Neural crest cell (in vitro differentiated cells): ENCODE data around the gene MAP7D3. TPM values are rescaled to one million over a fixed set of nuclear protein-coding genes. Genes with fewer than 3 reads are reported as not detected.

ENCODE experiments used
- DNase-seq: peaks from one replicate; pipeline ENCODE4 v3.0.0; 2021; ENCODE audit warnings: low read depth, mixed read lengths, low spot score
- H3K27ac Mint-ChIP-seq: one replicate; pipeline ENCODE4 v1.8.0; 2021; ENCODE audit warnings: mild to moderate bottlenecking, mixed read lengths; ENCODE audit not compliant: unreplicated experiment
- H3K27me3 Mint-ChIP-seq: 2 replicates; pipeline ENCODE4 v1.8.0; 2021; ENCODE audit warnings: low read depth, mild to moderate bottlenecking, mixed read lengths
- H3K36me3 Mint-ChIP-seq: 2 replicates; pipeline ENCODE4 v1.8.0; 2021; ENCODE audit warnings: low read depth, mild to moderate bottlenecking, mixed read lengths
- H3K4me1 Mint-ChIP-seq: 2 replicates; pipeline ENCODE4 v1.8.0; 2021; ENCODE audit warnings: mixed read lengths
- H3K4me3 Mint-ChIP-seq: one replicate; pipeline ENCODE4 v1.8.0; 2021; ENCODE audit warnings: mild to moderate bottlenecking, mixed read lengths
- H3K9me3 Mint-ChIP-seq: 2 replicates; pipeline ENCODE4 v1.8.0; 2021; ENCODE audit warnings: mixed read lengths
- total RNA-seq: library from RNA; stranded (reverse); gene quantifications from 2 replicates; pipeline ENCODE4 v1.2.1, GENCODE V29; 2021
- TF ChIP-seq, protein P1 (sequence below): fragments of 200-600 bp; sonication (generic); conservative IDR thresholded peaks from 2 replicates; pipeline ENCODE4 v1.5.0; 2021; ENCODE audit warnings: antibody characterized with exemption, mild to moderate bottlenecking

MAP7D3 gene
- total RNA-seq, 1 donor from 2014 or later, result 12.8 TPM

DNA sequence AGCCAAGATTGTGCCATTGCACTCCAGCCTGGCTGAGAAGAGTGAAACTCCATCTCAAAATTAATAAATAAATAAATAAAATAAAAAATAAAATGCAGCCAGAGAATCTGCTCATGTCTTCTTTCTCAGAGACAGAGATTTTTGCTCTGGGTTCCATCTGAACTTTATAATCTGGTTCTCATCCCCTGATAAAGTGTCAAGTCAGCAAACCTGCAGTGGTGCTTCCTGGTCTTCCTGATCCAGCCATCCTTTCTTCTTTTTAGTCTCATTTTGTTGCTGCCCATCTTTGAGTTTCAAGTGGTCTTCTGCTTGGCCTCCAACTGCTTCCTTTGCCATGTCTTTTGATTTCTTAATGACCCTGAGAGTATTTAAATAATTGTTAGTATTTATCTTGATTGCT is 24.1 kb downstream of the MAP7D3 start:
- no peaks in the 10 kb centered on the region for H3K9me3 Mint-ChIP-seq
- no peak overlapping the region for H3K4me3 Mint-ChIP-seq
- no peaks in the 10 kb centered on the region for H3K27me3 Mint-ChIP-seq
- TF ChIP-seq, protein P1, sequence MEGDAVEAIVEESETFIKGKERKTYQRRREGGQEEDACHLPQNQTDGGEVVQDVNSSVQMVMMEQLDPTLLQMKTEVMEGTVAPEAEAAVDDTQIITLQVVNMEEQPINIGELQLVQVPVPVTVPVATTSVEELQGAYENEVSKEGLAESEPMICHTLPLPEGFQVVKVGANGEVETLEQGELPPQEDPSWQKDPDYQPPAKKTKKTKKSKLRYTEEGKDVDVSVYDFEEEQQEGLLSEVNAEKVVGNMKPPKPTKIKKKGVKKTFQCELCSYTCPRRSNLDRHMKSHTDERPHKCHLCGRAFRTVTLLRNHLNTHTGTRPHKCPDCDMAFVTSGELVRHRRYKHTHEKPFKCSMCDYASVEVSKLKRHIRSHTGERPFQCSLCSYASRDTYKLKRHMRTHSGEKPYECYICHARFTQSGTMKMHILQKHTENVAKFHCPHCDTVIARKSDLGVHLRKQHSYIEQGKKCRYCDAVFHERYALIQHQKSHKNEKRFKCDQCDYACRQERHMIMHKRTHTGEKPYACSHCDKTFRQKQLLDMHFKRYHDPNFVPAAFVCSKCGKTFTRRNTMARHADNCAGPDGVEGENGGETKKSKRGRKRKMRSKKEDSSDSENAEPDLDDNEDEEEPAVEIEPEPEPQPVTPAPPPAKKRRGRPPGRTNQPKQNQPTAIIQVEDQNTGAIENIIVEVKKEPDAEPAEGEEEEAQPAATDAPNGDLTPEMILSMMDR, result no peak
- DNase-seq, result no peak
- no peaks in the 10 kb centered on the region for H3K4me1 Mint-ChIP-seq
- H3K36me3 Mint-ChIP-seq, result peaks cover 3% of the 10 kb centered on the region
- H3K27ac Mint-ChIP-seq, result no peak overlapping the region

DNA sequence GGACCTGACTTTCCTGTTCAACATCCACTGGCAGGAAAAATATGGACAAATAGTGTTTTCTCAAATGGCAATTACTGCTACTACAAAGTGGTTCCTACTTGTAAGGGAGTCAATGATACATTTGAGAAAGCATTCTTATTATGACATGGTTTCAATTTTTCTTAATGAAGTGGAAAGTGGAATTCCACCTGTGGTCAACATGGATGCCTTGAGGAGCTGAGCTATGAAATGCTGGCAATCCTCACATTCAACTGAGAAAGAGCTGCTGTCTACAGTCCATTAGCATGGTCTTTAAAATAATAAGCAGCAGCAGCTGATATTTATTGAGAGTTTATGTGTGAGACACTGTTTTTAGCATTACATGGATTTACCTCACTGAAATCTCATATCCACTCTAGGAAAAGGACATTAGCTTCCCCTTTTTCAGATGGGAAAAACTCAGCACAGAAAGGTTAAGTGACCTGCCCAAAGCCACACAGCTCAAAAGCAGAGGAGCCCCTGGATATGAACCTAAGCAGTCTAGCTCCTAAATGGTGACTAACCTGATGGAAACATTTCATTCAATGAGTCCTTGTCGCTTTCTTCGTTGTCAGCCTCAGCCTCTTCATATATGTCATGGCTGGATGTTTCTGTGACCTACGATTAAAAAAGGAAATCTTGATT is 29.2 kb downstream of the MAP7D3 start:
- Mint-ChIP-seq H3K27ac (no peak overlapping the region), H3K4me1 (no peaks in the 10 kb centered on the region), H3K4me3 (no peak overlapping the region), H3K36me3 (peaks cover 9% of the 10 kb centered on the region), H3K9me3 (no peaks in the 10 kb centered on the region), H3K27me3 (no peaks in the 10 kb centered on the region)
- TF ChIP-seq, protein P1, result no peak
- DNase-seq, result no peak

DNA sequence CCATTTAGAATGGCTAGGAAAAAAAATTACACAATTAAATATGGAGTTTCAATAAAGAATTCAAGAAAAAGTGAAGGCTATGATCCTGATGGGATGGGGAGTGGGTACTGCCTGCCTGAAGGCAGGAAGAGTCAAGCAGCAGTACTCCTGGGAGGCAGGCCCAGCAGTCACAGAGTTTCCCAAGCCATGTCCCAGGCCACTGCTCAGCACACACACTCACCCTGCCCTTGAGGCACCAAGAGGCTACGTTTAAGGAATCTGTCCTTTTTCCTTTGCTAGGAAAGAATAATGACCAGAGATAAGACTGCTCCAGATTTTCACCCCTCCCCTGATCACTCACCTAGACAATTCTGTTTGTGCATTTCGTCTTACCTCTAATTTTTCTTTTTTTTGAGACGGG is 30.2 kb downstream of the MAP7D3 start:
- no peaks in the 10 kb centered on the region for H3K9me3 Mint-ChIP-seq

DNA sequence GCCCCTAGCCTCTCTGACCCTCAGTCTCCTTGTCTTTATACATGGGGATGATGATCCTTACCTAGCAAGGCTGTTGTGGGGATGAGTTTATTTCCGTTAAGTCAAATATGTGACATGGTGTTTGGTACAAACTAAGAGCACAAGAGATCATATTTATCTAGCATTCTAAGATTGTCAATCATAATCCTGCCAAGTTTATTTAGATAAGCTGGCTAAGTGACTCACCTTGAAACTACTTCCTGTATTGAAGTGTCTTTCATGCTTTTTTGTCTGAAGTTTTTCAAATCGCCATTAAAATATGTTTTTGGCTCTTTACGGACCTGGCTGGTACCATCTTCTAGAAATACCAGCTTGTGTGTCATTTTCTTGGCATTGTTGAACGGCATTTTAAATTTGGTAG is 30.7 kb downstream of the MAP7D3 start:
- no peaks in the 10 kb centered on the region for H3K27me3 Mint-ChIP-seq
- no peaks in the 10 kb centered on the region for H3K9me3 Mint-ChIP-seq
- DNase-seq, result no peak
- H3K4me3 Mint-ChIP-seq, result no peak overlapping the region
- H3K27ac Mint-ChIP-seq, result no peak overlapping the region
- peaks cover 7% of the 10 kb centered on the region for H3K36me3 Mint-ChIP-seq
- H3K4me1 Mint-ChIP-seq, result no peaks in the 10 kb centered on the region
- TF ChIP-seq, protein P1, result no peak

More for the DNA sequence above, 30.2 kb downstream of the MAP7D3 start:
- Mint-ChIP-seq H3K4me1 (no peaks in the 10 kb centered on the region), H3K27ac (no peak overlapping the region), H3K36me3 (peaks cover 9% of the 10 kb centered on the region), H3K27me3 (no peaks in the 10 kb centered on the region), H3K4me3 (no peak overlapping the region)
- TF ChIP-seq, protein P1, result no peak
- no peak for DNase-seq

DNA sequence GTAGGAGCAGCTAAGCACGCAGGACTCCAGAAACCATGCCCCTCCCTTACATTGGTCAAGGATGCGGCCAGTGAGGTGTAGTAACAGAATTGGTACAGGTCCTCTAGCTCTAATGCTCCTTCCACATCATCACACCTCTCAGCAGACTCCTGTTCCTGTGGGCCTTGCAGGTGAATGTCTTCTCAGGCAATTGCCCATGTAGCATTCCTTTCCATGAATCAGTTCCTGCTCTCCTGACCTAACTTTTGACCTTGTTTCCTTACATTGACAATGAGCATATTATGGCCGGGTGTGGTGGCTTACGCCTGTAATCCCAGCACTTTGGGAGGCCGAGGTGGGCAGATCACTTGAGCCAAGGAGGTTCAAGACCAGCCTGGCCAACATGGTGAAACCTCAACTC is 31.3 kb downstream of the MAP7D3 start:
- Mint-ChIP-seq H3K9me3 (no peaks in the 10 kb centered on the region), H3K27ac (no peak overlapping the region), H3K36me3 (peaks cover 5% of the 10 kb centered on the region), H3K27me3 (no peaks in the 10 kb centered on the region), H3K4me3 (no peak overlapping the region), H3K4me1 (no peaks in the 10 kb centered on the region)
- no peak for DNase-seq
- TF ChIP-seq, protein P1, result no peak
